ENCODE measurements around the gene PPA2. TPM values are rescaled to one million over a fixed set of nuclear protein-coding genes. Genes with fewer than 3 reads are reported as not detected.

Gene PPA2
- total RNA-seq, 6 donors from 2014 or later, result 40.9 to 106 (median 60.9) TPM

DNA sequence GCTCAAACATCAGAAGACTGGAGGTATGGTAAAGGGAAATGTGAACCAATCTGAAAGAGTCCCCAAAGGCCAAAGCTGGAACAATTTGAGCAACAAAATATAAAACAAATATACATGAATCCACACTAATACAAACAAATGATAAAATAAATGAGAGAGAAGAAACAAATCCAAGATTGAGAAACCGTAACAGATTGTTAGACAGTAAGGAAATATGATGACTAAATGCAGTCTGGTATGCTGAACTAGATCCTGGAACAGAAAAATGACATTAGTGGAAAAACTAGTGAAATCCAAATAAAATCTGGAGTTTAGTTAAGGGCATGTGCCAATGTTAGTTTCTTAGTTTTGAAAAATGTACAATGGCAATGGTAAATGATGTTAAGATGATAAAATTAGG lies 15.9 kb downstream of the PPA2 start:
- ATAC-seq (ENCODE audit: low FRiP score in 2 of 2), result no peak
- H3K27ac ChIP-seq, result no peak overlapping the region
- DNase-seq, result no peak
- no peaks in the 10 kb centered on the region for H3K9me3 ChIP-seq
- no peaks in the 10 kb centered on the region for H3K27me3 ChIP-seq
- peaks cover 0 to 6% (median 0%) of the 10 kb centered on the region in 4 donors for H3K36me3 ChIP-seq
- no peak for TF ChIP-seq POLR2AphosphoS5 (IDR thresholded peaks at IDR 0.05)
- no peak for TF ChIP-seq POLR2A (IDR thresholded peaks at IDR 0.05)
- TF ChIP-seq, protein P1, sequence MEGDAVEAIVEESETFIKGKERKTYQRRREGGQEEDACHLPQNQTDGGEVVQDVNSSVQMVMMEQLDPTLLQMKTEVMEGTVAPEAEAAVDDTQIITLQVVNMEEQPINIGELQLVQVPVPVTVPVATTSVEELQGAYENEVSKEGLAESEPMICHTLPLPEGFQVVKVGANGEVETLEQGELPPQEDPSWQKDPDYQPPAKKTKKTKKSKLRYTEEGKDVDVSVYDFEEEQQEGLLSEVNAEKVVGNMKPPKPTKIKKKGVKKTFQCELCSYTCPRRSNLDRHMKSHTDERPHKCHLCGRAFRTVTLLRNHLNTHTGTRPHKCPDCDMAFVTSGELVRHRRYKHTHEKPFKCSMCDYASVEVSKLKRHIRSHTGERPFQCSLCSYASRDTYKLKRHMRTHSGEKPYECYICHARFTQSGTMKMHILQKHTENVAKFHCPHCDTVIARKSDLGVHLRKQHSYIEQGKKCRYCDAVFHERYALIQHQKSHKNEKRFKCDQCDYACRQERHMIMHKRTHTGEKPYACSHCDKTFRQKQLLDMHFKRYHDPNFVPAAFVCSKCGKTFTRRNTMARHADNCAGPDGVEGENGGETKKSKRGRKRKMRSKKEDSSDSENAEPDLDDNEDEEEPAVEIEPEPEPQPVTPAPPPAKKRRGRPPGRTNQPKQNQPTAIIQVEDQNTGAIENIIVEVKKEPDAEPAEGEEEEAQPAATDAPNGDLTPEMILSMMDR (IDR thresholded peaks at IDR 0.05), result no peak
- TF ChIP-seq EP300 (IDR thresholded peaks at IDR 0.05), result no peak
- no peak overlapping the region for H3K4me3 ChIP-seq
- 84 to 86% methylated on average over 1 of the region's 1 CpG for WGBS, 2 donors
- H3K4me1 ChIP-seq, result peaks cover 0 to 9% (median 0%) of the 10 kb centered on the region in 4 donors

DNA sequence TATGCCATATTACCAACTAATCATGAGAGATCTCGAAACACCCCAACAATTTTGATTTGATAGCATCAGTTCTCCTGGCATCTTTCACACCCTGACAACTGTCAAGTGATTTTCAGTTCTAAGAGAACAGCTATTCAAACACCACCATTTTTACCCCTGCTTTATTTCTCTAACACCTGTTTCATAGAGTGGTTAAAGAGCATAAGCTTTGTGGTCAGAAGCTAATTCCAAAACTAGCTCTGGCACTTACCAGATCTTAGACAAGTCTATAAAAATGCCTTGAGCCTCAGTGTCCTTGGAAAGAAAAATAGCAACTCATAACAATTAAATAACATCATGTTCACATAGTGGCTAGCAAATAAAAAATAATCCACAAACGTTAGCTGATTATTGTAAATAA lies 17.9 kb downstream of the PPA2 start:
- no peak for DNase-seq
- no peak for ATAC-seq (ENCODE audit: low FRiP score in 2 of 2)
- H3K27me3 ChIP-seq, result no peaks in the 10 kb centered on the region
- no peak for TF ChIP-seq POLR2AphosphoS5 (IDR thresholded peaks at IDR 0.05)
- TF ChIP-seq POLR2A (IDR thresholded peaks at IDR 0.05), result no peak
- no peak for TF ChIP-seq EP300 (IDR thresholded peaks at IDR 0.05)
- TF ChIP-seq, protein P1 (IDR thresholded peaks at IDR 0.05), result no peak
- no peak overlapping the region for H3K4me3 ChIP-seq
- H3K27ac ChIP-seq, result no peak overlapping the region
- peaks cover 0 to 9% (median 0%) of the 10 kb centered on the region in 4 donors for H3K36me3 ChIP-seq
- no peaks in the 10 kb centered on the region for H3K4me1 ChIP-seq
- H3K9me3 ChIP-seq, result no peaks in the 10 kb centered on the region
- 79 to 86% methylated on average over 2 of the region's 2 CpGs for WGBS, 2 donors

DNA sequence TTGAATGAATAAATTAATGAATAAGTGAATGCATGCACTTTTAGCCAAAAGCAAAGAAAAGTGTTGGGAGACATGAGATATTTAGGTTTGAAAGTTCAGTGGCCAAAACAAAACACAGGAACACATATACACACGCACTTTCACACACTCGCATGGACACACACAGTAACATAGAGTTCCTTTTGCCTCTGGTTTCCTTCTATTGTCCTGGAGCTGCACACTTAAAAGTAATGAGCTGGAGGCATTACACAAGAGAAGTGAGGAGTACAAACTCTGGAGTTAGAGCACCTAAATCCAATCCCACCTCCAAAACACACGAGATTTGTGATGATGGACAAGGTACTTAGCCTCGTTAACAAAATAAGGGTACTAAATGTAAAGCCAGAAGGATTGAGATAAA lies 18.7 kb downstream of the PPA2 start:
- Histone ChIP-seq H3K4me1 (no peaks in the 10 kb centered on the region), H3K9me3 (no peaks in the 10 kb centered on the region), H3K27me3 (no peaks in the 10 kb centered on the region), H3K36me3 (peaks cover 0 to 9% (median 0%) of the 10 kb centered on the region in 4 donors), H3K27ac (no peak overlapping the region), H3K4me3 (no peak overlapping the region)
- 70 to 77% methylated on average over 4 of the region's 4 CpGs for WGBS, 2 donors
- ATAC-seq (ENCODE audit: low FRiP score in 2 of 2) (no peak), DNase-seq (no peak)
- TF ChIP-seq POLR2AphosphoS5 (IDR thresholded peaks at IDR 0.05), result no peak
- TF ChIP-seq POLR2A (IDR thresholded peaks at IDR 0.05), result no peak
- no peak for TF ChIP-seq EP300 (IDR thresholded peaks at IDR 0.05)
- TF ChIP-seq, protein P1 (IDR thresholded peaks at IDR 0.05), result no peak

DNA sequence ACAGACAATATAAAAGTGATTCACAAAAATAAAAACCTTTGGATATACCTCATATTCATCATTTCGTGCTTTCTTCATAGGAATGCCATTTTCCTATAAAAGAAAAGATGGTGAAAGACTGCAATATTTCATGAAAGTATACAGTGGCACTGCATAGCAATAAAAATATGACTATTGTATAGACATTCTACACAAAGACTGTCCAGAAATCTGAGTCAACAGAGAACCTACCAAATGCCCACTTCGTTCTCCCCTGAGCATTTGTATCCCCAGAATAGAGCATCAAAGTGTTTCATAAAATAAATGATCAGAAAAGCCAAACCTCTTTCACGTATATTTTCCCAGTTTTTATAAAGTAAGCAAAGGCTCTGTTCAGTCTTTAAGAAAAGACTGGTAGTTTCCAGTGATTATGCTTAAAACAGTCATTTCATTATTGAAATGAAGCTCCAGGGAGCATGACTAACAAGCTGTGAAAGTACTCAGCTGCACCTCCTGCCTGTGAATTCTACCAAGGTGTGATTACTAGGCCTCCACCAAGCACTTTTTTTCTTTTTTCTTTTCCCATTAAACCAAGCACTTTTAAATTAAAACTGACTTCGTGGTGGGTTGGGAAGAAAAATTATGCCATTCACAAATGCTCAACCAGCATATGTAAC lies 20.2 kb downstream of the PPA2 start:
- Histone ChIP-seq H3K9me3 (no peaks in the 10 kb centered on the region), H3K27me3 (no peaks in the 10 kb centered on the region), H3K27ac (no peak overlapping the region), H3K4me3 (no peak overlapping the region), H3K36me3 (peaks cover 0 to 9% (median 0%) of the 10 kb centered on the region in 4 donors), H3K4me1 (no peaks in the 10 kb centered on the region)
- TF ChIP-seq POLR2AphosphoS5 (IDR thresholded peaks at IDR 0.05) (no peak), EP300 (IDR thresholded peaks at IDR 0.05) (no peak), POLR2A (IDR thresholded peaks at IDR 0.05) (no peak)
- TF ChIP-seq, protein P1 (IDR thresholded peaks at IDR 0.05), result no peak
- ATAC-seq (ENCODE audit: low FRiP score in 2 of 2), result no peak
- WGBS, 2 donors, result 83 to 91% methylated on average over 4 of the region's 4 CpGs
- no peak for DNase-seq

DNA sequence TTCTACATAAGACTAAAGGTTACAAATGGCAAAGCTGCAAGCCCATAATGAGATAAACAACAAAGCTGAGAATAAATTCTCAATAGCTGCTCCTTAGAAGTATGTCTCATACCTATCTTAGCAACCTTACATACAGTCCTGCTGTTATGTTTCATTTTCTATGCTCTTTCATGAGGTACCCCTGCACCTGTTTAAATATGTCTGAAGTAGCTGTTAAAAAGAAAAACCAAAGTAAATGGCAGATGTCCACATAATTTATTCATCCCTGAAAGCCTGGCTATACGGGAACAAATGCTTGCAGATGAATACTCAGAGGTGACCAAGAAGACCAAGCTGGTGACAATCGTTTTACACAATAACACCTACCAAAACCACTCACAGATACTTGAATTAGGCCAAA lies 22.5 kb downstream of the PPA2 start:
- H3K27ac ChIP-seq, result no peak overlapping the region
- no peak for TF ChIP-seq POLR2AphosphoS5 (IDR thresholded peaks at IDR 0.05)
- TF ChIP-seq, protein P1 (IDR thresholded peaks at IDR 0.05), result no peak
- no peak for TF ChIP-seq EP300 (IDR thresholded peaks at IDR 0.05)
- no peak for TF ChIP-seq POLR2A (IDR thresholded peaks at IDR 0.05)
- H3K9me3 ChIP-seq, result no peaks in the 10 kb centered on the region
- no peaks in the 10 kb centered on the region for H3K4me1 ChIP-seq
- no peak overlapping the region for H3K4me3 ChIP-seq
- ATAC-seq (ENCODE audit: low FRiP score in 2 of 2) (no peak), DNase-seq (no peak)
- 77 to 82% methylated on average over 2 of the region's 2 CpGs for WGBS, 2 donors
- H3K36me3 ChIP-seq, result peaks cover 0 to 21% (median 2%) of the 10 kb centered on the region in 4 donors
- no peaks in the 10 kb centered on the region for H3K27me3 ChIP-seq

Data from upper lobe of left lung (tissue), 6 donors.